GM18951 (cell line): ENCODE results near the gene TMIGD2.
A peak's percentile ranks its signal among the peaks of the same experiment; 100 is the strongest.
"Not testable (repeated sequence)": the region's sequence is repeated elsewhere in the genome, so short reads cannot be mapped to it uniquely, and the experiment has no call there.

Source experiments
- POLR2A ChIP-seq: IDR thresholded peaks from 4 replicates; pipeline ENCODE4 v1.6.1; 2011; ENCODE audit warnings: mild to moderate bottlenecking; ENCODE audit not compliant: insufficient read length, insufficient read depth; ENCODE audit errors: extremely low read depth
- in situ Hi-C: fragments of 300-500 bp; cut with MboI; formaldehyde crosslinking; loops from one replicate; pipeline ENCODE4 v1.12.0; 2022; ENCODE audit warnings: low sequenced_read_pairs, mixed read lengths, inconsistent platforms; ENCODE audit not compliant: unreplicated experiment

The TMIGD2 gene, protein sequence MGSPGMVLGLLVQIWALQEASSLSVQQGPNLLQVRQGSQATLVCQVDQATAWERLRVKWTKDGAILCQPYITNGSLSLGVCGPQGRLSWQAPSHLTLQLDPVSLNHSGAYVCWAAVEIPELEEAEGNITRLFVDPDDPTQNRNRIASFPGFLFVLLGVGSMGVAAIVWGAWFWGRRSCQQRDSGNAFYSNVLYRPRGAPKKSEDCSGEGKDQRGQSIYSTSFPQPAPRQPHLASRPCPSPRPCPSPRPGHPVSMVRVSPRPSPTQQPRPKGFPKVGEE

DNA sequence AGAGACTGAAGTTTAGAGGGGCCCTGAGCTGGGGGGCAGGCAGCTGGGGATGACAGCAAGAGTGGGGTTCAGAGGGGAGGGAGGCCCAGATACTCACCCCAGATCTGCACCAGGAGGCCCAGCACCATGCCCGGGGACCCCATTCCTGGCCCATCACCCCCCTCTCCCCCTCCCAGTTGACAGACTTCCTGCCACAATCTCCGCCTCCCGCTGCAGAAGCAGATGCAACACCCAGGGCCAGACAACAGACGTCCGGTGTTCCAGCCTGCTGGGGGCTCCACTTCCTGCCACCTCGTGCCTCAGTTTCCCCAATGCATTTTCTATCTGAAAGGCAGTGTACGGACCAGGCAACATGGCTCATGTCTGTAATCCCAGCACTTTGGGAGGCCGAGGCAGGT is at the start of gene TMIGD2:
Gene TMIGD2, minus strand, starts transcription at position 147 of the 398 bp plus-strand sequence. Its CDS starts 4 bp downstream, at position 143.
- in situ Hi-C loops = no loop called here
- no peak for TF ChIP-seq POLR2A

DNA sequence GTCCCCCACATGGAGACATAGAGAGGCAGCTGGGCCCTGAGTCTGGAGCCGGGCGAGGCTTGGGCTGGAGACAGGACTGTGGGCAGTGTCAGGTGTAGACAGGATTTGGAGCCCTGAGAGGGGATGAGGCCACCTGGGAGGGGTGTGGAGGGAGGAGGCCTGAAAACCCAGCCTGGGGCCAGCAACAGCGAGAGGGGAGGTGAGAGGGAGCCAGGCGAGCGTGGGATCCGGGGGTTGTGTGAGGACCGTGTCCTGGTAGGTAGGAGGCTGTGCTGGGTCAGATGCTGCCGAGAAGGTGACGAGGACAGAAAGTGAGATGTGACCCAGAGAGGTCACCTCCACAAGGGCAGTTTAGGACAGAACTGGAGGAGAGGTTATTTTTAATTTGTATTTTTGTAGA is 48.5 kb upstream of the TMIGD2 start:
- in situ Hi-C loops = no loop called here
- no peak for TF ChIP-seq POLR2A

DNA sequence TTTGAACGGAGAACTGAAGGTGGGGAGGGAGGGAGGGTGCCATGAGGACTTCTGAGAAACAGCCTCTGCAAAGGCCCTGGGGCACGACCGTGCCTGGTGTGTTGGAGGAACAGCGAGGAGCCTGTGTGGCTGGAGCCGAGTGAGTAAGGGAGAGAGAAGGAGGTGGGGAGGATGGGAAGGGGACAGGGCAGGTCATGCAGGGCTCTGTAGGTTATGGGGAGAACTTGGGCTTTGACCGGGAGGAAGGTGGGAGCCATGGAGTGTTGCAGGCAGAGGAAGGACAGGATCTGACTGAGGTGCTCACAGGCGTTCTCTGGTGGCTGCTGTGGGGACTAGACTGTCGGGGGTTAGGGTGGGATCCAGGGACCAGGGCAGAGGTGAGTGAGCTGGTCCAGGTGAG is 47.9 kb upstream of the TMIGD2 start:
- in situ Hi-C loops = no loop called here
- no peak for TF ChIP-seq POLR2A

DNA sequence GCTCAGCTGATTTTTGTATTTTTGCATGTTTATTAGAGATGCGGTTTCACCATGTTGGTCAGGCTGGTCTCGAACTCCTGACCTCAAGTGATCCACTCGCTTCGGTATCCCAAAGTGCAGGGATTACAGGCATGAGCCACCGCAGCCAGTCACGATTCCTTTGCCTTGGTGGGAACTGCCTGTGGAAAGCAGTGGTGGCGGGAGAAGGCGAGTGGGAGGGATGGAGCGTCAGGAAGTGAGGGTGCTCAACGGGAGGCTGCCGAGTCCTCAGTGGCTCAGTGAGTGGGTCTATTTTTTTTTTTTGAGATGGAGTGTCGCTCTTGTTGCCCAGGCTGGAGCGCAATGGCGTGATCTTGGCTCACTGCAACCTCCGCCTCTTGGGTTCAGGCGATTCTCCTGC is 47.0 kb upstream of the TMIGD2 start:
- in situ Hi-C loops = not testable (repeated sequence)

DNA sequence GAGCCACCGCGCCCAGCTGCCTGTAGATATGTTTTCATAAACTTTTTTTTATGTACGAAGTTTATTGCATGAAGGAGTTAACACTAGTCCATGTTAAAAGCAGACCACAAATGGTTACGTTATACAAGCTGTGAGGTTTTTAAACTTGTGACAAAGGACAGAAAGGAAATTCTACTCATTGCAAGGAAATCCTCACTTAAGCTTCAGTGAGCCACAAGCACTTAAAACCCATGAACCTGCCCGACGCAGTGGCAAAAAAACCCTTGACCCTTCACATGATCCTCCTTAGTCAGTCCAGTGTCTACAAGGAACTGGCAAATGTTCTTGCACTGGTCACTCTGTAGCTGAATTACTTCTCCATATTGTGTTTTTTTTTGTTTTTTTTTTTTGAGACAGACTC is 45.3 kb upstream of the TMIGD2 start:
- TF ChIP-seq POLR2A = no peak
- in situ Hi-C loops = no loop called here

DNA sequence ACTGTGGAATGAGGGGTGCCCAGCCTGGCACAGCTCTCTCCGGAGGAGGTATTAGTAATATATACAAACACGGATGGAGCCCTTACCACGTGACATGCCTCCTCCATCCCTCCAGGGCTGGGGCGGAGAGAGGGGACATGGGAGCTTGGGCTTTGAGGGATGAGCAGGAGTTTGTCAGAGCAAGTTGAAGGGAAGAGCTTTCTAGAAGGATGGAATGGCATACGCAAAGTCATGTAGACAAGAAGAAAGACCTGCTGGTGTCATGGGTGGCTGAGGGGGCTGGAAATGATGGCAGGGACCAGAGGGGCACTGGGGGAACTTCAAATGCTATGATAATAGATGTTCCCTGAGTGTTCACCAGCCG is 43.8 kb upstream of the TMIGD2 start:
- in situ Hi-C loops = no loop called here
- TF ChIP-seq POLR2A = no peak

DNA sequence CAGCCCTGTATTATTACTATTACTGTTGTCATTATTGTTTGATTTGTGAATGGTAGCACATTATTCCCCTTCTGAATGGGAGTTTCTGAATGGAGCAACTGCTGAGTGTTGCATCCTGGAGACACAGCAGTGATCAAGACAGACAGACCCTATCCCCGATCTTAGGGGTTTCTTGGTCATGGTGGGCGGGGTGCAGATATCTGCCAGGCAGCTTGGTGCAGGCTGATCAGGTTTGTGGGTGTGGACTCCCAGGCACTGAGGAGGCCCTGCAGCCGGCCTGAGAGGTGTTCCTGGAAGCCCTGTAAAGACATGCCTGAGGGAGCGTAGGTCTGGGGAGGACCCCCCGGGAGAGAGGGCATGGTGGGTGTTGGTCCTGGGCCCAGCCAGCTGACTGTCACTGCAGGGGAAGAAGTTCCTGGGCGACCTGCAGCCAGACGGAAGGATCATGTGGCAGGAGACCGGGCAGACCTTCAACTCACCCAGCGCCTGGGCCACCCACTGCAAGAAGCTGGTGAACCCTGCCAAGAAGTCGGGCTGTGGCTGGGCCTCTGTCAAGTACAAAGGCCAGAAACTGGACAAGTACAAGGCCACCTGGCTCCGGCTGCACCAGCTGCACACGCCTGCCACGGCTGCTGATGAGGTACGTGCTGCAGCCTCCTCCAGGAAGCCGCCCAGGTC is 43.3 kb upstream of the TMIGD2 start:
- TF ChIP-seq POLR2A = no peak
- in situ Hi-C loops = no loop called here

DNA sequence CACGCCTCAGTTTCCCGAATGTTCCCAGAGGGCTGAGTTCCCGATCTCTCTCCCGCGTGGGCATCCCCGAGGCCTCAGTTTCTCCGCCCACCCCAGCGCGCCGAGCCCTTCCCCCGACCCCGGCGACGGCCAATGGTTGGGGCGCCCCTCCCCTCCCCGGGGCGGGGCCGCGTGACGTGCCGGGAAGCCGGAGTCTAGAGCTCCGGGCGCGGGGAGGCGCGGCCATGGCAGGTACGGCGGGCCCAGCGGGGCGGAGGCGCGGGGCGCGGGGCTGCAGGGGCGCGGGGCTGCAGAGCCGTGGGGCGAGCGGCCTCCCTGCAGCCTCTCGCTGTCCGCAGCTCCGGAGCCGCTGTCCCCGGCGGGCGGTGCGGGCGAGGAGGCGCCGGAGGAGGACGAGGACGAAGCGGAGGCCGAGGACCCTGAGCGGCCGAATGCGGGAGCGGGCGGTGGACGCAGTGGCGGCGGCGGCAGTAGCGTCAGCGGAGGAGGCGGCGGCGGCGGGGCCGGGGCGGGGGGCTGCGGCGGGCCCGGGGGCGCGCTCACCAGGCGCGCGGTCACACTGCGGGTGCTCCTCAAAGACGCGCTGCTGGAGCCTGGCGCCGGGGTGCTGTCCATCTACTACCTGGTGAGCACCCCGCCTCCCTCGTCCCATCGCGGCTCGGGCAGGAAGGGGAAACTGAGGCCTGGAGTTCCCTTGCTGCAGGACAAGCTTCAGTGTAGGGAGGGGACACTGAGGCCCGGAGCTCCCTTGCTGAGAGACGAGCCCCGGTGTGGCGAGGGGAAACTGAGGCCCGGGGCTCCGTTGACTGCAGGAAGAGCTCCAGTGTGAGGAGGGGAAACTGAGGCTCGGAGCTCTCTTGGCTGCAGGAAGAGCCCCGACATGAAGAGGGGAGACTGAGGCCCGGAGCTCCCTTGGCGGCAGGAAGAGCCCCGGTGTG is 41.5 kb upstream of the TMIGD2 start, which contains the start of gene MPND:
Gene MPND, plus strand, starts transcription at position 193 of the 938 bp plus-strand sequence. Its CDS starts 32 bp downstream, at position 225.
- in situ Hi-C loops = no loop called here
- TF ChIP-seq POLR2A = no peak

DNA sequence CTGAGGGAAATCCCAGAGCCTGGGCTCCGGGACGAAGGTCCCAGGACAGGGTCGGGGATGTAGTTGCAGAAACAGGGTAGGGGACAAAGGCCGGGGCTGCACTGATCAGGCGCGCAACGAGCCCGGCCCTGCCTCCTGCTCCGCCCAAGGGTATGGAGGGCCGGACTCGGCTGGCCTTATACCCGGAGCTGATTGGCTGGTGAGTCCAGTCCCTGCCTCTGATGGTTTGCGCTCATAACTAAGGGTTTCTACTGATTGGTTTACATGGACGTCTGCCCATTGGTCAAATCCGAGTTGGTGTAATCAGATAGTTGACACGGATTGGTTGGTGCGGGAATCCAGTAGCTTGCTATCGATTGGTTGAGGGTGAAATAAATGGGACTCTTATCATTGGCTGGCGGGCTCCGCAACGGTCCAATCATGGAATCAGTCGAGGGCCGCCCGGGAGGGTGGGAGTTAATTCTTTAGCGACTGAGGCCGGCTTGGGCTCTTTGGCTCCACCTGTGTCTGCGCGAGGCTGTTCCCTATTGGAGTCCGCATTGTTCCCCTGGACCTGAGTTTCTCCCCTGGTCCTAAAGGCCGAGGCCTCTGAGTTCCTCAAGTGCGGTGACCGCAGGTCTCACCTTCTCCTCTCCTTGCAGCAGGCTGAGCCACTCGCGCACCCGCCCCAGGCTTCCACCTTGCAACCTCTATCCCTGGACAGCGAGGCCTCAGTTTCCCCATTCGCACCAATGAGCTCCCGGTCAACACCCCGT is 40.6 kb upstream of the TMIGD2 start:
- peak; percentile 96 for TF ChIP-seq POLR2A
- in situ Hi-C loops = no loop called here

DNA sequence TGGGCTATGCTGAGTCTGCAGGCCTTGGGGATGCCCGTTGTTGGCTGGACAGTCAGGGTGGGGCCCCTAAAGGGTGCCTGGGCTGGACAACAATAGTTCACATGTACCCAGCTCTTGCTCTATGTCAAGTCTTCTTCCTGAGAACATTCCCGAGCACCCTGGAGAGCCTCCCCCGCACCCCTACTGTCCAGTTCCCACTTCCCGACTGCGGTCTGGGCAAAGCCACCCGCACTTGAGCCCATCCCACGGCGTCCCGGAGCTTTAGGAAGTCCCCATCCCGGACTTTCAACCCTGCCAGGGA is 40.1 kb upstream of the TMIGD2 start:
- TF ChIP-seq POLR2A = no peak
- in situ Hi-C loops = no loop called here

DNA sequence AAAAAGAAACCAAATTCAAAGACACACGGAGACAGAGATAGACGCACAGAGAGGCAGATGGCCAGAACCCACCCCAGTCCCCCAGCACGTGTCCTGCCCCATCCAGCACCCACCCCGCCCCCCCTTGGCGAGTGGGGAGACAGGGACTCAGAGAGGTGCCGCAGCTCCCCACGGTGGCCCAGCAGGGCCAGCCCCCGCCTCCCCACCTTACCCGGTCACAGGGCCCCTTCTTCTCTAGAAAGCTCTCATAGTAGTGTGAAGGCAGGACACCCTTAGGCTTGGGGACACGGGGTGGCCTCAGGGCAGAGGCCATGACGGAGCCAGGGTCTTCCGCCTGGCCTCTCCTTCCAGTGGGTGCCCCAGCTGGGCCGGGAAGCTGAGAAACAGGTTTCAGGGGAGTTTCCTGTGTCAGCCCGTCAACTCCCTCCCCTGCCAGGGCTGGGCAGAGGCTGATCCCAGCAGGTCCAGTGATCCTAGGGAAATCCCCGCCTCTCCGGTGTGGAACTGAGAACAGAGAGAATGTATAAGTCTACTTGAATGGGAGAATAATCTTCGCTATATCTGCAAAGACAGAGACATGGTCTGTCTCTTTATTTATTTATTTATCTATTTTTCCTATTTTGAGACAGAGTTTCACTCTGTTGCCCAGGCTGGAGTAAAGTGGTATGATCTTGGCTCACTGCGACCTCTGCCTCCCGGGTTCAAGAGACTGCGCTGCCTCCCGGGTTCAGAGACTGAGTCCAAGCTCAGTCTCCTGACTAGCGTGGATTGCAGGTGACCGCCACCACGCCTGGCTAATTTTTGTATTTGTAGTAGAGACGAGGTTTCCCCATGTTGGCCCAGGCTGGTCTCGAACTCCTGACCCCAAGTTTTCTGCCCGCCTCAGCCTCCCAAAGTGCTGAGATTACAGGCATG is 36.5 kb upstream of the TMIGD2 start, which contains the start of gene STAP2:
Gene STAP2, minus strand, starts transcription at position 387 of the 915 bp plus-strand sequence. Its CDS starts 74 bp downstream, at position 313.
- TF ChIP-seq POLR2A = peak; percentile 47
- in situ Hi-C loops = no loop called here

DNA sequence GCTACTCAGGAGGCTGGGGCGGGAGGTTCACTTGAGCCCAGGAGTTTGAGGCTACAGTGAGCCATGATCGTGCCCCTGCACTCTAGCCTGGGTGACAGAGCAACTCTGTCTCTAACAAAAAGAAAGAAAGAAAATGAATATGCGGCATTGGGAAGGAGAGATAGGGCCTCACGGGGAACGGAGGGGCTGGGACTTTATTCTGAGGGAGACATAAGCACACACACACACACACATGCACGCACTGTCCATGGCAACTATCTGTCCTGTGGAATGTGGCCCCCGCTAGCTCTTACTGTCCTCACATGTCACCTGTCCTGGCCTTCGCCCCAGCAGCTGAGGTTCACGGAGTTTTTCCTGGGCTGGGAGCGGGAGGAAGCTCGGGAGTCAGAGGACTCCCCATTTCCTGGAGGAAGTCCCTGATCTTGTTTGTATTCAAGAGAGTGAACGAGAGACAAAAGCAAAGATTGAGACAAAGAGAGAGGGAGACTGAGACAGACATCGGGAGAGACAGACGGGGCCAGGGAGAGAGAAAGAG is 35.8 kb upstream of the TMIGD2 start:
- TF ChIP-seq POLR2A = no peak
- in situ Hi-C loops = no loop called here
